ENCODE measurements around the gene NEU1. TPM values are rescaled to one million over a fixed set of nuclear protein-coding genes. Genes with fewer than 3 reads are reported as not detected.
"Not testable (repeated sequence)": the region's sequence is repeated elsewhere in the genome, so short reads cannot be mapped to it uniquely, and the experiment has no call there.

Gene NEU1
- total RNA-seq, 2 experiments from 2014 or later: 16.5 to 17.8 TPM

- H3K9me3 Mint-ChIP-seq (ENCODE audit: insufficient read depth): no peaks in the 10 kb centered on the region
- no peak overlapping the region for H3K27ac Mint-ChIP-seq
- DNase-seq: no peak
- H3K4me3 Mint-ChIP-seq: peak overlapping the region; percentile 31
- peaks cover 4% of the 10 kb centered on the region for H3K36me3 Mint-ChIP-seq (ENCODE audit: low read depth)
- no peaks in the 10 kb centered on the region for H3K27me3 Mint-ChIP-seq (ENCODE audit: low read depth)
- ChIA-PET POLR2A (interaction anchor here (1.1 kb wide), 1 partner anchor 48 kb away, joined by 3 read pairs; no protein-coding TSS in a partner anchor), CTCF (interaction anchor here (2.7 kb wide), 2 partner anchors 25 to 184 kb away, joined by 7 to 8 read pairs; partner anchors contain the start of gene LY6G5C)
- no peak for ATAC-seq
- peaks cover 26% of the 10 kb centered on the region for H3K4me1 Mint-ChIP-seq (ENCODE audit: low read depth)
These were observed 2.8 kb upstream of the NEU1 start for GRCh38 chr6:31865205-31866118.

- ATAC-seq (no peak), DNase-seq (no peak)
- Mint-ChIP-seq H3K36me3 (ENCODE audit: low read depth) (peaks cover 8% of the 10 kb centered on the region), H3K4me3 (peak overlapping the region; percentile 89), H3K9me3 (ENCODE audit: insufficient read depth) (no peaks in the 10 kb centered on the region), H3K27me3 (ENCODE audit: low read depth) (no peaks in the 10 kb centered on the region), H3K4me1 (ENCODE audit: low read depth) (peaks cover 26% of the 10 kb centered on the region), H3K27ac (no peak overlapping the region)
- POLR2A ChIA-PET: interaction anchor here (1.1 to 2.2 kb wide), 2 partner anchors 30 to 47 kb away, joined by 3 to 9 read pairs; no protein-coding TSS in a partner anchor
- CTCF ChIA-PET: interaction anchor here (1.1 to 2.7 kb wide), 3 partner anchors 25 to 184 kb away, joined by 3 to 8 read pairs (median 7); partner anchors contain the start of genes EHMT2 and LY6G5C
These were observed 2.2 kb upstream of the NEU1 start for GRCh38 chr6:31864818-31865204.

GRCh38 chr6:31864123-31864562 lies 1.5 kb upstream of the NEU1 start:
- ChIA-PET POLR2A (interaction anchor here (0.7 to 2.2 kb wide), 6 partner anchors 24 to 1002 kb away, joined by 3 to 9 read pairs (median 5); partner anchors contain the start of genes DXO, EHMT2 and MSH5), CTCF (interaction anchor here (0.7 to 2.7 kb wide), 9 partner anchors 26 to 212 kb away, joined by 3 to 8 read pairs (median 4); partner anchors contain the start of genes BAG6, EHMT2 and LY6G5C)
- Mint-ChIP-seq H3K4me3 (peak overlapping the region; percentile 89), H3K4me1 (ENCODE audit: low read depth) (peaks cover 26% of the 10 kb centered on the region), H3K27ac (peak overlapping the region; percentile 84), H3K36me3 (ENCODE audit: low read depth) (peaks cover 11% of the 10 kb centered on the region)
- not testable (repeated sequence) for ATAC-seq; H3K9me3 Mint-ChIP-seq (ENCODE audit: insufficient read depth); DNase-seq; H3K27me3 Mint-ChIP-seq (ENCODE audit: low read depth)

DNA sequence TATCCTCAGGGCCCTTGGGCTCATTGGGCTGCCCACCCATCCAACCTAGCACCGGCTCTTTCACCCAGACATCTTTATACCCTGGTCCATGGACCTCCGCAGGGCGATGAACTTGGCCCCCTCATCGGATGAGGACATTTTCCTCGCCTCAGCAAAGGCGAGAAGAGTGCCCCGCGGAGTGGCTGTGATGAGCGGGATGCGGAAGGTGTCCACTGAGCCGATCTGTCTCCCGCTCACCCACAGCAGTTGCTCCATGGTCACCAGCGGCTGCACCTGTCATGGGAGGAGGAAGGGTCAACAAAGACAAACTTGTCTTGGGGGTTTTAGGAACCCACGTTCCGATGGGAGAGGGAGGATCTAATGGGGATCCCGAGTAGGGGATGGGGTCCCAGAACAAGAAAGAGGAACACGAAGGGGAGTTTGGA lies 690 bp downstream of the NEU1 start:
- ChIA-PET CTCF (interaction anchor here (1.6 kb wide), 1 partner anchor 35 kb away, joined by 6 read pairs; the partner anchor contains the start of gene EHMT2), POLR2A (interaction anchor here (0.7 to 1.1 kb wide), 3 partner anchors 10 to 133 kb away, joined by 3 read pairs; partner anchors contain the start of gene DDAH2)
- peaks cover 11% of the 10 kb centered on the region for H3K36me3 Mint-ChIP-seq (ENCODE audit: low read depth)
- H3K27ac Mint-ChIP-seq: peak overlapping the region; percentile 84
- DNase-seq: no peak
- H3K9me3 Mint-ChIP-seq (ENCODE audit: insufficient read depth): no peaks in the 10 kb centered on the region
- no peaks in the 10 kb centered on the region for H3K27me3 Mint-ChIP-seq (ENCODE audit: low read depth)
- ATAC-seq: no peak
- H3K4me1 Mint-ChIP-seq (ENCODE audit: low read depth): peaks cover 26% of the 10 kb centered on the region
- peak overlapping the region; percentile 89 for H3K4me3 Mint-ChIP-seq

GRCh38 chr6:31861150-31861549 lies 1.5 kb downstream of the NEU1 start:
- Mint-ChIP-seq H3K9me3 (ENCODE audit: insufficient read depth) (no peaks in the 10 kb centered on the region), H3K27ac (no peak overlapping the region), H3K4me3 (peak overlapping the region; percentile 89), H3K4me1 (ENCODE audit: low read depth) (peaks cover 26% of the 10 kb centered on the region), H3K27me3 (ENCODE audit: low read depth) (no peaks in the 10 kb centered on the region), H3K36me3 (ENCODE audit: low read depth) (peaks cover 11% of the 10 kb centered on the region)
- CTCF ChIA-PET: no interaction called here
- no peak for ATAC-seq
- POLR2A ChIA-PET: no interaction called here
- no peak for DNase-seq

- no peaks in the 10 kb centered on the region for H3K9me3 Mint-ChIP-seq (ENCODE audit: insufficient read depth)
These were observed 2.3 kb downstream of the NEU1 start for GRCh38 chr6:31860349-31860748.

GRCh38 chr6:31859923-31860322 lies 2.7 kb downstream of the NEU1 start:
- Mint-ChIP-seq H3K27me3 (ENCODE audit: low read depth) (no peaks in the 10 kb centered on the region), H3K4me1 (ENCODE audit: low read depth) (peaks cover 26% of the 10 kb centered on the region), H3K9me3 (ENCODE audit: insufficient read depth) (no peaks in the 10 kb centered on the region), H3K4me3 (no peak overlapping the region), H3K27ac (no peak overlapping the region), H3K36me3 (ENCODE audit: low read depth) (peaks cover 12% of the 10 kb centered on the region)
- DNase-seq: no peak
- ATAC-seq: no peak
- CTCF ChIA-PET: no interaction called here
- POLR2A ChIA-PET: no interaction called here

More at GRCh38 chr6:31860349-31860748, 2.3 kb downstream of the NEU1 start:
- ChIA-PET POLR2A (no interaction called here), CTCF (no interaction called here)
- DNase-seq: no peak
- Mint-ChIP-seq H3K4me3 (no peak overlapping the region), H3K27ac (no peak overlapping the region), H3K4me1 (ENCODE audit: low read depth) (peaks cover 26% of the 10 kb centered on the region), H3K36me3 (ENCODE audit: low read depth) (peaks cover 11% of the 10 kb centered on the region), H3K27me3 (ENCODE audit: low read depth) (no peaks in the 10 kb centered on the region)
- ATAC-seq: no peak

DNA sequence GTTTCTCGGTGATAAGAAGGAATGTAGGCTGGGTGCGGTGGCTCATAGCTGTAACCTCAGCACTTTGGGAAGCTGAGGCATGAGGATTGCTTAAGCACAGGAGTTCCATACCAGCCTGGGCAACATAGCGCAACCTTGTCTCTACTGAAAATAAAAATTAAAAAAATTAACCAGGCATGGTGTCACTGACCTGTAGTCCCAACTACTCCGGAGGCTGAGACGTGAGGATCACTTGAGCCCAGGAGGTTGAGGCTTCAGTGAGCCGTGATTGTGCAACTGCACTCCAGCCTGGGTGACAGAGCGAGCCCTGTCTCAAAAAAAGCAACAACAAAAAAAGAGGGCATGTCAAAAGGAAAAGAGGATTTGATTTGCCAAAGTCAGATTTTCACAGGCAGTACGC lies 3.9 kb downstream of the NEU1 start:
- ChIA-PET POLR2A (no interaction called here), CTCF (no interaction called here)
- H3K27me3 Mint-ChIP-seq (ENCODE audit: low read depth): no peaks in the 10 kb centered on the region
- H3K36me3 Mint-ChIP-seq (ENCODE audit: low read depth): peaks cover 12% of the 10 kb centered on the region
- ATAC-seq: no peak
- no peaks in the 10 kb centered on the region for H3K9me3 Mint-ChIP-seq (ENCODE audit: insufficient read depth)
- H3K27ac Mint-ChIP-seq: no peak overlapping the region
- no peak overlapping the region for H3K4me3 Mint-ChIP-seq
- DNase-seq: no peak
- H3K4me1 Mint-ChIP-seq (ENCODE audit: low read depth): peaks cover 19% of the 10 kb centered on the region

- CTCF ChIA-PET; H3K9me3 Mint-ChIP-seq (ENCODE audit: insufficient read depth); ATAC-seq; H3K27me3 Mint-ChIP-seq (ENCODE audit: low read depth); POLR2A ChIA-PET; H3K4me3 Mint-ChIP-seq; DNase-seq; H3K27ac Mint-ChIP-seq: not testable (repeated sequence)
- H3K36me3 Mint-ChIP-seq (ENCODE audit: low read depth): peaks cover 10% of the 10 kb centered on the region
- peaks cover 14% of the 10 kb centered on the region for H3K4me1 Mint-ChIP-seq (ENCODE audit: low read depth)
These were observed 4.8 kb downstream of the NEU1 start for GRCh38 chr6:31857774-31858173.

DNA sequence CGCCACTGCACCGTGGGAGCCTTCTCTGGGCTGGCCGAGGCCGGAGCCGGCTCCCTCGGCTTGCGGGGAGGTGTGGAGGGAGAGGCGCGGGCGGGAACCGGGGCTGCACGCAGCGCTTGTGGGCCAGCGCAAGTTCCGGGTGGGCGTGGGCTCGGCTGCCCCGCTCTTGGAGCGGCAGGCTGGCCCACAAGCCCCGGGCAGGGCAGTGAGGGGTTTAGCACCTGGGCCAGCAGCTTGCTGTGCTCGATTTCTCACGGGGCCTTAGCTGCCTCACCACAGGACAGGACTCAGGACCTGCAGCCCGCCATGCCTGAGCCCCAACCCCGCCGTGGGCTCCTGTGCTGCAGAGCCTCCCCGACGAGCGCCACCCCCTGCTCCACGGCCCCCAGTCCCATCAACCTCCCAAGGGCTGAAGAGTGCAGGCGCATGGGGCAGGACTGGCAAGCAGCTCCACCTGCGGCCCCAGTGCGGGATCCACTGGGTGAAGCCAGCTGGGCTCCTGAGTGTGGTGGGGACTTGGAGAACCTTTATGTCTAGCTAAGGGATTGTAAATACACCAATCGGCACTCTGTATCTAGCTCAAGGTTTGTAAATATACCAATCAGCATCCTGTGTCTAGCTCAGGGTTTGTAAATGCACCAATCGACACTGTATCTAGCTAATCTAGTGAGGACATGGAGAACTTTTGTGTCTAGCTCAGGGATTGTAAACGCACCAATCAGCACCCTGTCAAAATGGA lies 10.5 kb downstream of the NEU1 start:
- CTCF ChIA-PET: interaction anchor here (0.8 kb wide), 1 partner anchor 9 kb away, joined by 3 read pairs; no protein-coding TSS in a partner anchor
- H3K27ac Mint-ChIP-seq; DNase-seq; H3K27me3 Mint-ChIP-seq (ENCODE audit: low read depth); H3K4me1 Mint-ChIP-seq (ENCODE audit: low read depth); H3K4me3 Mint-ChIP-seq; H3K36me3 Mint-ChIP-seq (ENCODE audit: low read depth); H3K9me3 Mint-ChIP-seq (ENCODE audit: insufficient read depth): not testable (repeated sequence)
- ATAC-seq: peak; percentile 16
- POLR2A ChIA-PET: interaction anchor here (0.6 to 0.7 kb wide), 2 partner anchors 10 to 196 kb away, joined by 3 read pairs; partner anchors contain the start of gene NEU1

- no peaks in the 10 kb centered on the region for H3K4me1 Mint-ChIP-seq (ENCODE audit: low read depth)
- POLR2A ChIA-PET: interaction anchor here (0.6 kb wide), 1 partner anchor 199 kb away, joined by 3 read pairs; the partner anchor contains the start of gene BAG6
- DNase-seq: no peak
- H3K27ac Mint-ChIP-seq: no peak overlapping the region
- no peak overlapping the region for H3K4me3 Mint-ChIP-seq
- peaks cover 2% of the 10 kb centered on the region for H3K36me3 Mint-ChIP-seq (ENCODE audit: low read depth)
- no peak for ATAC-seq
- H3K27me3 Mint-ChIP-seq (ENCODE audit: low read depth): no peaks in the 10 kb centered on the region
- peaks cover 7% of the 10 kb centered on the region for H3K9me3 Mint-ChIP-seq (ENCODE audit: insufficient read depth)
- CTCF ChIA-PET: interaction anchor here (0.5 kb wide), 1 partner anchor 12 kb away, joined by 3 read pairs; no protein-coding TSS in a partner anchor
These were observed 11.2 kb downstream of the NEU1 start for GRCh38 chr6:31851485-31851832.

Measured in activated CD8-positive, alpha-beta T cell treated with anti-CD3 and anti-CD28 coated beads, Interleukin-2, amount 10 ng/mL, durations not matched to agents 7 days and 5 days (primary cell).